Subcutaneous adipose tissue (tissue), 4 donors: Measurements from ENCODE around the gene DALRD3. TPM values are rescaled to one million over a fixed set of nuclear protein-coding genes. Genes with fewer than 3 reads are reported as not detected.

ENCODE experiments used
- total RNA-seq, 4 donors: library from RNA; depleted of rRNA; stranded (reverse); fragments of >200 nt; gene quantifications; one replicate each; pipeline ENCODE4 v1.1.0, GENCODE V29; 2016
- TF ChIP-seq, protein P1 (sequence below): fragments of 450-650 bp; IDR thresholded peaks from one replicate; pipeline ENCODE4 v1.5.1; 2016; ENCODE audit warnings: low read depth, mild to moderate bottlenecking, control low read depth, antibody characterized with exemption, moderate library complexity

DALRD3 gene
- total RNA-seq, 4 donors from 2014 or later: 10.6 to 43.3 (median 29.8) TPM

GRCh38 chr3:48999085-48999858 is 19.1 kb downstream of the DALRD3 start:
- TF ChIP-seq, protein P1, sequence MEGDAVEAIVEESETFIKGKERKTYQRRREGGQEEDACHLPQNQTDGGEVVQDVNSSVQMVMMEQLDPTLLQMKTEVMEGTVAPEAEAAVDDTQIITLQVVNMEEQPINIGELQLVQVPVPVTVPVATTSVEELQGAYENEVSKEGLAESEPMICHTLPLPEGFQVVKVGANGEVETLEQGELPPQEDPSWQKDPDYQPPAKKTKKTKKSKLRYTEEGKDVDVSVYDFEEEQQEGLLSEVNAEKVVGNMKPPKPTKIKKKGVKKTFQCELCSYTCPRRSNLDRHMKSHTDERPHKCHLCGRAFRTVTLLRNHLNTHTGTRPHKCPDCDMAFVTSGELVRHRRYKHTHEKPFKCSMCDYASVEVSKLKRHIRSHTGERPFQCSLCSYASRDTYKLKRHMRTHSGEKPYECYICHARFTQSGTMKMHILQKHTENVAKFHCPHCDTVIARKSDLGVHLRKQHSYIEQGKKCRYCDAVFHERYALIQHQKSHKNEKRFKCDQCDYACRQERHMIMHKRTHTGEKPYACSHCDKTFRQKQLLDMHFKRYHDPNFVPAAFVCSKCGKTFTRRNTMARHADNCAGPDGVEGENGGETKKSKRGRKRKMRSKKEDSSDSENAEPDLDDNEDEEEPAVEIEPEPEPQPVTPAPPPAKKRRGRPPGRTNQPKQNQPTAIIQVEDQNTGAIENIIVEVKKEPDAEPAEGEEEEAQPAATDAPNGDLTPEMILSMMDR: no peak

- TF ChIP-seq, protein P1: no peak
These were observed 20.4 kb downstream of the DALRD3 start for GRCh38 chr3:48997714-48998637.

DNA sequence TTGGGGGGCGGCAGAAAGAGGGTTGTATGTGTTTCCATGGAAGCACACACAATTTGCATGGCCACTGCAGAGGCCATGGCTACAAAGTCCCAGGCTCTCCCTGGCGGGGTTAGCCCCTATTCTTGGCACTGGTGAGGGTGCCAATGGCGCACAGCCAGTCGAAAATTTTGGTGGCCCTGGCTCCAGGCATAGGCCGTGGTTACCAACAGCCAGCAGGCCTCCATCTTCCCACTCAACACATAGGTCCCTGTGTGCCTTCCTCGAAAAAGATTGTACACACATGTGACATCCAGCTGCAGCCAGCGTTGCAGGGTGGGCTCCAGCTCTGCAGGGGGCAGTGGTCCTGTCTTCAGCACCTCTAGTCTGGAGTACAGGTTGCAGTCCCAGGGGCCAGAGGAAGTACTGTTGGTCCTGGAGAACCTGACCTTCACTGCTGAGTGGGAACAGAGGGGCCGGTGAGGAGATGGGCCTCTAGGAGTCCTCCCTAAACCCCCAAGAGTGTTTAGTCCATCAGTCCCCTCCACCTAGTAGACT is 21.2 kb downstream of the DALRD3 start:
- TF ChIP-seq, protein P1: no peak

DNA sequence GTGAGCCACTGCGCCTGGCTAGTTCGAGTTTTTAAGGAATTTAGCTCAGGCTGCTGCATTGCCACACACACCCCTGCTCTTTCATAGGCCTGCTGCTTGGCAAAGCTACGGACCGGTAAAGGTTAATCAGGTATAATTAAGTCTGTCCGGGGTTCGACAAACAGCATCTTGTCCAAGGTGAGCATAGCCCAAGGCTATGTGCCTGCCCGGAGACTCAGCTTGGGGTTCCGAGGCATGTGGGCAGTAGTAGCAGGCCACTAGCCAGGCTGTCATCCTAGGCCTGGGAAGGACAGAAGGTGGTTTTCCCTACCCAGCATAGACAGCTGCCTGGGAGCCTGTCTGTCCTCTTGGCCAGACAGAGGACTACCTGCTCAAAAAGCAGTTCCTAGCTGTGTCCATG is 21.7 kb downstream of the DALRD3 start:
- TF ChIP-seq, protein P1: no peak

DNA sequence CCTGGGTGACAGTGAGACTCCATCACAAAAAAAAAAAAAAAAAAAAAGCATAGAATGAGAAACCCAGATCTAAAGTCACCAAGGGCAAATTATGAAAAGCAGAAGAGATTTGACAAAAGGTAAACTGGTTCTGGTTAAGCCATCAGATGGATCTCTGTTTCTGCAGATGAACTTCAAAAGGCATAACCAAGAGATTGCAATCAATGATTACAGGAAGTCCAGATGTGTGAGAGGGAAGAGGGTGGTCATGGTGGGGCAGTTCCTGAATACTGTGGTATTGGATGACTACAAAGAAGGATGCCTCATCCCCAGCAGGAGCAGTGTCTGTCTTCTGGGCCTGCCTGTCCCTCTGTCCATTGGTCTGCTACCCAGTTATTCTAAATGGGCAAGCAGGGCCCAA is 24.5 kb downstream of the DALRD3 start:
- TF ChIP-seq, protein P1: no peak

DNA sequence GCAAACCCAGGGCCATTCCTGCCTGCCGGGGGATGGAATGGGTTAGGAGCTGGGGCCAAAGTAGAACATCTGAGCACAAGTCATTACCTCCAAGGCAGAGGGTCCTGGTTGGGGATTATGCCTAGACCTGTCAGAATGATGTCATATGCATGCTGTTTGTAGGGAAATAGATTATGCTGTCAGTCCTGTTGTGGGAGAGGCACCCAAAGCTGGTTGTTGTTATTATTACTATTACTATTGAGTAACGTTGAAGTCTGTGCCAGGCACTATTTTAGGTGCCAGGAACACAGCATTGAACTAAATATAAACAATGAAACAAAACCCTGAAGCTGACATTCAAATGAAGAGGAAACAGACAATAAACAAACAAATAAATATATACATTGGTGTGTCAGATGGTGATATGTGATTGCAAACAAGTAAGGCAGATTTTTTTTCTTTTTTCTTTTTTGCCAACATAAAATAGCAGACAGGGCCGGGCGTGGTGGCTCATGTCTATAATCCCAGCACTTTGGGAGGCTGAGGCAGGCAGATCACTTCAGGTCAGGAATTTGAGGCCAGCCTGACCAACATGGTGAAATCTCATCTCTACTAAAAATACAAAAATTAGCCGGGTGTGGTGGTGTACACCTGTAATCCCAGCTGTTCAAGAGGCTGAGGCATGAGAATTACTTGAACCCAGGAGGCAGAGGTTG is 26.4 kb downstream of the DALRD3 start:
- TF ChIP-seq, protein P1: no peak
